Prostate gland (tissue), 2 donors: ENCODE results near the gene GMCL1.
"Not testable (repeated sequence)": the region's sequence is repeated elsewhere in the genome, so short reads cannot be mapped to it uniquely, and the experiment has no call there.

Experiments
- CTCF ChIP-seq, 4 experiments: fragments of 200-600 bp in 2 of 4; fragments of 450-650 bp in 2 of 4; sonication (generic) in 2 of 4; IDR thresholded peaks; 1 replicate in 3 of 4; 2 replicates in 1 of 4; pipeline ENCODE4 v1.5.1; 2016 to 2019; ENCODE audit warnings: antibody characterized with exemption in 4 of 4, mild to moderate bottlenecking in 2 of 4, moderate library complexity in 2 of 4
- POLR2A ChIP-seq: fragments of 450-650 bp; IDR thresholded peaks from one replicate; pipeline ENCODE4 v1.6.1; 2016; ENCODE audit warnings: antibody characterized with exemption, mild to moderate bottlenecking

GRCh38 chr2:69894737-69895136 lies 65.3 kb downstream of the GMCL1 start:
- TF ChIP-seq CTCF (IDR thresholded peaks at IDR 0.05); POLR2A: not testable (repeated sequence)
